ENCODE measurements around the gene USF3. TPM values are rescaled to one million over a fixed set of nuclear protein-coding genes. Genes with fewer than 3 reads are reported as not detected.
A peak's percentile ranks its signal among the peaks of the same experiment; 100 is the strongest.
"Not testable (repeated sequence)": the region's sequence is repeated elsewhere in the genome, so short reads cannot be mapped to it uniquely, and the experiment has no call there.

Gene USF3
- total and polyA plus RNA-seq, 5 donors from 2014 or later: 3.1 to 32.8 (median 3.6) TPM

GRCh38 chr3:113648524-113648923, 47.9 kb downstream of the USF3 start:
- peaks cover 20 to 22% of the 10 kb centered on the region in 2 experiments for H3K9me3 ChIP-seq (ENCODE audit: control insufficient read depth in 2 of 2, low read length in 2 of 2)
- no peaks in the 10 kb centered on the region for H3K27me3 ChIP-seq (ENCODE audit: control insufficient read depth, insufficient read depth, low read length)
- no peaks in the 10 kb centered on the region for H3K4me1 ChIP-seq (ENCODE audit: control insufficient read depth, insufficient read depth, low read length, poor library complexity, severe bottlenecking)
- Mint-ChIP-seq H3K9me3 (peaks cover 0 to 22% (median 5%) of the 10 kb centered on the region in 7 donors), H3K36me3 (peaks cover 32% of the 10 kb centered on the region), H3K4me3 (no peak overlapping the region), H3K4me1 (peaks cover 0 to 1% (median 0%) of the 10 kb centered on the region in 4 donors), H3K27me3 (no peaks in the 10 kb centered on the region), H3K27ac (no peak overlapping the region)
- ATAC-seq (ENCODE audit: low read depth in 2 of 2) (no peak), DNase-seq (no peak)
- H3K4me3 ChIP-seq (ENCODE audit: low read depth, low read length): no peak overlapping the region
- H3K36me3 ChIP-seq (ENCODE audit: control insufficient read depth, insufficient read depth, low read length): peaks cover 2% of the 10 kb centered on the region
- no peak overlapping the region for H3K27ac ChIP-seq (ENCODE audit: insufficient read depth, low read length, poor library complexity, severe bottlenecking)

- H3K27ac Mint-ChIP-seq: no peak overlapping the region
- no peak overlapping the region for H3K4me3 Mint-ChIP-seq
- no peak for DNase-seq
- Histone ChIP-seq H3K36me3 (ENCODE audit: control insufficient read depth, insufficient read depth, low read length) (no peaks in the 10 kb centered on the region), H3K27me3 (ENCODE audit: control insufficient read depth, insufficient read depth, low read length) (no peaks in the 10 kb centered on the region), H3K4me1 (ENCODE audit: control insufficient read depth, insufficient read depth, low read length, poor library complexity, severe bottlenecking) (no peaks in the 10 kb centered on the region), H3K27ac (ENCODE audit: insufficient read depth, low read length, poor library complexity, severe bottlenecking) (no peak overlapping the region), H3K9me3 (ENCODE audit: control insufficient read depth in 2 of 2, low read length in 2 of 2) (peaks cover 20 to 22% of the 10 kb centered on the region in 2 experiments), H3K4me3 (ENCODE audit: low read depth, low read length) (no peak overlapping the region)
- H3K27me3 Mint-ChIP-seq: no peaks in the 10 kb centered on the region
- H3K36me3 Mint-ChIP-seq: peaks cover 19% of the 10 kb centered on the region
- no peak for ATAC-seq (ENCODE audit: low read depth in 2 of 2)
- H3K4me1 Mint-ChIP-seq: no peaks in the 10 kb centered on the region
- peaks cover 0 to 22% (median 5%) of the 10 kb centered on the region in 7 donors for H3K9me3 Mint-ChIP-seq
These were observed 52.9 kb downstream of the USF3 start for GRCh38 chr3:113643583-113643982.

- no peak for DNase-seq
- H3K27me3 ChIP-seq (ENCODE audit: control insufficient read depth, insufficient read depth, low read length): no peaks in the 10 kb centered on the region
- ATAC-seq (ENCODE audit: low read depth in 2 of 2): no peak
- H3K9me3 ChIP-seq (ENCODE audit: control insufficient read depth in 2 of 2, low read length in 2 of 2): peaks cover 0 to 3% of the 10 kb centered on the region in 2 experiments
- no peaks in the 10 kb centered on the region for H3K4me1 ChIP-seq (ENCODE audit: control insufficient read depth, insufficient read depth, low read length, poor library complexity, severe bottlenecking)
- H3K27ac ChIP-seq (ENCODE audit: insufficient read depth, low read length, poor library complexity, severe bottlenecking): no peak overlapping the region
- no peaks in the 10 kb centered on the region for H3K36me3 ChIP-seq (ENCODE audit: control insufficient read depth, insufficient read depth, low read length)
- Mint-ChIP-seq H3K27ac (no peak overlapping the region), H3K4me3 (no peak overlapping the region), H3K4me1 (no peaks in the 10 kb centered on the region), H3K36me3 (peaks cover 4% of the 10 kb centered on the region), H3K9me3 (peaks cover 0 to 5% (median 0%) of the 10 kb centered on the region in 7 donors), H3K27me3 (no peaks in the 10 kb centered on the region)
- no peak overlapping the region for H3K4me3 ChIP-seq (ENCODE audit: low read depth, low read length)
These were observed 57.5 kb downstream of the USF3 start for GRCh38 chr3:113638910-113639309.

- Mint-ChIP-seq H3K27me3 (no peaks in the 10 kb centered on the region), H3K4me3 (no peak overlapping the region), H3K27ac (no peak overlapping the region), H3K9me3 (peaks cover 0 to 3% (median 0%) of the 10 kb centered on the region in 7 donors), H3K4me1 (no peaks in the 10 kb centered on the region), H3K36me3 (no peaks in the 10 kb centered on the region)
- Histone ChIP-seq H3K27ac (ENCODE audit: insufficient read depth, low read length, poor library complexity, severe bottlenecking) (no peak overlapping the region), H3K4me1 (ENCODE audit: control insufficient read depth, insufficient read depth, low read length, poor library complexity, severe bottlenecking) (no peaks in the 10 kb centered on the region), H3K36me3 (ENCODE audit: control insufficient read depth, insufficient read depth, low read length) (no peaks in the 10 kb centered on the region), H3K4me3 (ENCODE audit: low read depth, low read length) (no peak overlapping the region), H3K9me3 (ENCODE audit: control insufficient read depth in 2 of 2, low read length in 2 of 2) (no peaks in the 10 kb centered on the region), H3K27me3 (ENCODE audit: control insufficient read depth, insufficient read depth, low read length) (no peaks in the 10 kb centered on the region)
- ATAC-seq (ENCODE audit: low read depth in 2 of 2): no peak
- no peak for DNase-seq
These were observed 58.7 kb downstream of the USF3 start for GRCh38 chr3:113637756-113638155.

- H3K4me3 ChIP-seq (ENCODE audit: low read depth, low read length); H3K9me3 ChIP-seq (ENCODE audit: control insufficient read depth in 2 of 2, low read length in 2 of 2); H3K27ac ChIP-seq (ENCODE audit: insufficient read depth, low read length, poor library complexity, severe bottlenecking); H3K27me3 ChIP-seq (ENCODE audit: control insufficient read depth, insufficient read depth, low read length); H3K4me1 Mint-ChIP-seq; ATAC-seq (ENCODE audit: low read depth in 2 of 2); H3K36me3 ChIP-seq (ENCODE audit: control insufficient read depth, insufficient read depth, low read length); H3K36me3 Mint-ChIP-seq; H3K27ac Mint-ChIP-seq; H3K27me3 Mint-ChIP-seq; H3K9me3 Mint-ChIP-seq; H3K4me3 Mint-ChIP-seq; H3K4me1 ChIP-seq (ENCODE audit: control insufficient read depth, insufficient read depth, low read length, poor library complexity, severe bottlenecking); DNase-seq: not testable (repeated sequence)
These were observed 60.4 kb downstream of the USF3 start for GRCh38 chr3:113636034-113636433.

GRCh38 chr3:113634782-113635474, 61.5 kb downstream of the USF3 start:
- no peak for ATAC-seq (ENCODE audit: low read depth in 2 of 2)
- Histone ChIP-seq H3K9me3 (ENCODE audit: control insufficient read depth in 2 of 2, low read length in 2 of 2) (no peaks in the 10 kb centered on the region), H3K4me3 (ENCODE audit: low read depth, low read length) (no peak overlapping the region), H3K4me1 (ENCODE audit: control insufficient read depth, insufficient read depth, low read length, poor library complexity, severe bottlenecking) (no peaks in the 10 kb centered on the region), H3K36me3 (ENCODE audit: control insufficient read depth, insufficient read depth, low read length) (peaks cover 8% of the 10 kb centered on the region), H3K27ac (ENCODE audit: insufficient read depth, low read length, poor library complexity, severe bottlenecking) (no peak overlapping the region), H3K27me3 (ENCODE audit: control insufficient read depth, insufficient read depth, low read length) (no peaks in the 10 kb centered on the region)
- H3K4me1 Mint-ChIP-seq: peaks cover 0 to 5% (median 1%) of the 10 kb centered on the region in 4 donors
- no peak for DNase-seq
- H3K36me3 Mint-ChIP-seq: peaks cover 6% of the 10 kb centered on the region
- no peak overlapping the region for H3K27ac Mint-ChIP-seq
- H3K27me3 Mint-ChIP-seq: no peaks in the 10 kb centered on the region
- no peak overlapping the region for H3K4me3 Mint-ChIP-seq
- peaks cover 0 to 1% (median 0%) of the 10 kb centered on the region in 7 donors for H3K9me3 Mint-ChIP-seq

- peak overlapping the region in 1 of 3 donors; percentile 4 for H3K27ac Mint-ChIP-seq
- DNase-seq (no peak), ATAC-seq (ENCODE audit: low read depth in 2 of 2) (no peak)
- H3K27me3 Mint-ChIP-seq: no peaks in the 10 kb centered on the region
- H3K9me3 ChIP-seq (ENCODE audit: control insufficient read depth in 2 of 2, low read length in 2 of 2): no peaks in the 10 kb centered on the region
- H3K36me3 Mint-ChIP-seq: peaks cover 29% of the 10 kb centered on the region
- H3K27me3 ChIP-seq (ENCODE audit: control insufficient read depth, insufficient read depth, low read length): no peaks in the 10 kb centered on the region
- peaks cover 0 to 8% (median 4%) of the 10 kb centered on the region in 4 donors for H3K4me1 Mint-ChIP-seq
- H3K4me3 ChIP-seq (ENCODE audit: low read depth, low read length): no peak overlapping the region
- H3K4me3 Mint-ChIP-seq: no peak overlapping the region
- no peak overlapping the region for H3K27ac ChIP-seq (ENCODE audit: insufficient read depth, low read length, poor library complexity, severe bottlenecking)
- H3K4me1 ChIP-seq (ENCODE audit: control insufficient read depth, insufficient read depth, low read length, poor library complexity, severe bottlenecking): no peaks in the 10 kb centered on the region
- peaks cover 0 to 1% (median 0%) of the 10 kb centered on the region in 7 donors for H3K9me3 Mint-ChIP-seq
- H3K36me3 ChIP-seq (ENCODE audit: control insufficient read depth, insufficient read depth, low read length): peaks cover 40% of the 10 kb centered on the region
These were observed 64.9 kb downstream of the USF3 start for GRCh38 chr3:113631573-113631972.

- H3K4me1 ChIP-seq (ENCODE audit: control insufficient read depth, insufficient read depth, low read length, poor library complexity, severe bottlenecking): no peaks in the 10 kb centered on the region
- DNase-seq (no peak), ATAC-seq (ENCODE audit: low read depth in 2 of 2) (no peak)
- Mint-ChIP-seq H3K9me3 (peaks cover 0 to 1% (median 0%) of the 10 kb centered on the region in 7 donors), H3K36me3 (peaks cover 34% of the 10 kb centered on the region), H3K4me3 (no peak overlapping the region), H3K27me3 (no peaks in the 10 kb centered on the region), H3K27ac (peak overlapping the region in 1 of 3 donors; percentile 4), H3K4me1 (peaks cover 0 to 13% (median 4%) of the 10 kb centered on the region in 4 donors)
- H3K27ac ChIP-seq (ENCODE audit: insufficient read depth, low read length, poor library complexity, severe bottlenecking): no peak overlapping the region
- no peak overlapping the region for H3K4me3 ChIP-seq (ENCODE audit: low read depth, low read length)
- H3K36me3 ChIP-seq (ENCODE audit: control insufficient read depth, insufficient read depth, low read length): peaks cover 45% of the 10 kb centered on the region
- no peaks in the 10 kb centered on the region for H3K9me3 ChIP-seq (ENCODE audit: control insufficient read depth in 2 of 2, low read length in 2 of 2)
- H3K27me3 ChIP-seq (ENCODE audit: control insufficient read depth, insufficient read depth, low read length): no peaks in the 10 kb centered on the region
These were observed 65.4 kb downstream of the USF3 start for GRCh38 chr3:113630956-113631542.
